Hepatocyte (in vitro differentiated cells): ENCODE results near the gene ALB.

Experiments
- CTCF ChIP-seq: fragments of 200-600 bp; sonication (generic); IDR thresholded peaks from 2 replicates; pipeline ENCODE4 v1.5.1; 2016; ENCODE audit warnings: antibody characterized with exemption, mild to moderate bottlenecking; ENCODE audit not compliant: poor library complexity
- EZH2 ChIP-seq: fragments of 200-600 bp; sonication (generic); IDR thresholded peaks from 2 replicates; pipeline ENCODE4 v1.6.1; 2016; ENCODE audit warnings: antibody characterized with exemption, mild to moderate bottlenecking, borderline replicate concordance
- EZH2phosphoT487 ChIP-seq: fragments of 200-600 bp; sonication (generic); IDR thresholded peaks from one replicate; pipeline ENCODE4 v1.6.1; 2018; ENCODE audit warnings: antibody characterized with exemption, mild to moderate bottlenecking, low read depth, moderate library complexity; ENCODE audit not compliant: unreplicated experiment, severe bottlenecking

GRCh38 chr4:73470728-73471127, 66.6 kb downstream of the ALB start:
- TF ChIP-seq EZH2 (no peak), CTCF (no peak), EZH2phosphoT487 (no peak)
